ENCODE measurements around the gene RAD17.
"Not testable (repeated sequence)": the region's sequence is repeated elsewhere in the genome, so short reads cannot be mapped to it uniquely, and the experiment has no call there.

RAD17 gene

DNA sequence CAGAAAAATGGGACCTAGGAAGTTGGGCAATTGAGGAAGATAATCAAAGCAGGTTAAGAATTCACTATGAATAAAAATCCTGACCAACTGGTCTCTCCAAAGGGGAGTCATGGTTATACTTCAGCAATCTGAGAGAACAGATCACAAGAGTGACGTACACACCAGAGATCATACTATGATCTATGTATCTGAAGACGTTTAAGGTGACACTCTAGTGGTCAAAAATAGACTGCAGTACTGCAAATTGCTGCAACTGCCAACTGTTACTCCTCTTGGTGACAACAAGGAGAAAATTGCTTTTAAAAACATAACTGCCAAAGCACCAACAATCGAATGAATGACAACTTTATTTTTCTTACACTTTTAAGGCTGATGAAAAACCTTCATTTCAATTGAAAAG is 5.2 kb upstream of the RAD17 start:
- H3K4me1 Mint-ChIP-seq (ENCODE audit: low read depth) = peaks cover 25% of the 10 kb centered on the region
- no peaks in the 10 kb centered on the region for H3K9me3 Mint-ChIP-seq
- H3K27ac Mint-ChIP-seq = peak overlapping the region; percentile 36
- no peak overlapping the region for H3K4me3 Mint-ChIP-seq
- DNase-seq (ENCODE audit: low spot score) = no peak
- H3K27me3 Mint-ChIP-seq (ENCODE audit: low read depth) = no peaks in the 10 kb centered on the region
- peaks cover 43% of the 10 kb centered on the region for H3K36me3 Mint-ChIP-seq (ENCODE audit: low read depth)

DNA sequence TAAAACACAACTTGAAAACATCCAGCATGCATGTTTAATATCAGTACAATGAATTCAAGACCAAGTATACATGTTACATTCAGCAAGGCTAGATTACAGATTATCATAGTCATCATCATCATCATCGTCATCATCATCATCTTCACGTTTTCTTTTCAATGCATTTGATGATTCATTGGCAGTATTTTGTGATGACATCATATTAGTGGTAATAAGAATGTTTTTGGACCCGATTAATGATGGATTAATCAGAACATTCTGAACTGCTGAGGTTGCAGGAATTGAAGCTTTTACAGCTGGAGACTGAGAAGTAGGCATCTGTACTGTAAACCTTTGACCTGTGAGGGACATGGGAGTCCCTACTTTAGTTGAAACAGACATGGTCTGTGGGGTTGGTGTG is 4.8 kb upstream of the RAD17 start:
- H3K9me3 Mint-ChIP-seq = no peaks in the 10 kb centered on the region
- H3K4me3 Mint-ChIP-seq = no peak overlapping the region
- peaks cover 25% of the 10 kb centered on the region for H3K4me1 Mint-ChIP-seq (ENCODE audit: low read depth)

DNA sequence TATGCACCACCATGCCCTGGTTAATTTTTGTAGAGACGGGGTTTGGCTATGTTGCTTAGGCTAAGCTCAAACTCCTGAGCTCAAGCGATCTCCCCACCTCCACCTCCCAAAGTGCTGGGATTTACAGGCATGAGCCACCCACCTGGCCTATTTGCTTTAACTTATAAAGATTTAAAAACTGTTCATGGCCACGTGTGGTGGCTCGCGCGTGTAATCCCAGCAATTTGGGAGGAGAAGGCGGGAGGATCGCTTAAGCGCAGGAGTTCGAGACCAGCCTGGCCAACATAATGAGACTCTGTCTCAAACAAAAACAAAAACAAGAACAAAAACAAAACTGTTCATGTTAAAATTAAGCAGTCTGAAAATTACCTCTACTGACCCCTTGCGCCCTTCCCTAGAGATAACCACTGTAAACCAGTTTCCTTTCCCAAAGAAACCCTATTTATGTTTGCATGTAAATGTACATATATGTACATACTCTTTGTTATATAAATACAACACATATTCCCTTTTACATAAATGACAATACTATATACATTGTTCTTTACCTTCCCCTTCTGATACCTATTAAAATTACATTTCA is 1.8 kb upstream of the RAD17 start:
- no peaks in the 10 kb centered on the region for H3K27me3 Mint-ChIP-seq (ENCODE audit: low read depth)
- H3K4me1 Mint-ChIP-seq (ENCODE audit: low read depth) = peaks cover 30% of the 10 kb centered on the region
- H3K27ac Mint-ChIP-seq = peak overlapping the region; percentile 97

More for the DNA sequence above, 4.8 kb upstream of the RAD17 start:
- H3K27ac Mint-ChIP-seq = no peak overlapping the region
- no peak for DNase-seq (ENCODE audit: low spot score)
- peaks cover 43% of the 10 kb centered on the region for H3K36me3 Mint-ChIP-seq (ENCODE audit: low read depth)
- H3K27me3 Mint-ChIP-seq (ENCODE audit: low read depth) = no peaks in the 10 kb centered on the region

DNA sequence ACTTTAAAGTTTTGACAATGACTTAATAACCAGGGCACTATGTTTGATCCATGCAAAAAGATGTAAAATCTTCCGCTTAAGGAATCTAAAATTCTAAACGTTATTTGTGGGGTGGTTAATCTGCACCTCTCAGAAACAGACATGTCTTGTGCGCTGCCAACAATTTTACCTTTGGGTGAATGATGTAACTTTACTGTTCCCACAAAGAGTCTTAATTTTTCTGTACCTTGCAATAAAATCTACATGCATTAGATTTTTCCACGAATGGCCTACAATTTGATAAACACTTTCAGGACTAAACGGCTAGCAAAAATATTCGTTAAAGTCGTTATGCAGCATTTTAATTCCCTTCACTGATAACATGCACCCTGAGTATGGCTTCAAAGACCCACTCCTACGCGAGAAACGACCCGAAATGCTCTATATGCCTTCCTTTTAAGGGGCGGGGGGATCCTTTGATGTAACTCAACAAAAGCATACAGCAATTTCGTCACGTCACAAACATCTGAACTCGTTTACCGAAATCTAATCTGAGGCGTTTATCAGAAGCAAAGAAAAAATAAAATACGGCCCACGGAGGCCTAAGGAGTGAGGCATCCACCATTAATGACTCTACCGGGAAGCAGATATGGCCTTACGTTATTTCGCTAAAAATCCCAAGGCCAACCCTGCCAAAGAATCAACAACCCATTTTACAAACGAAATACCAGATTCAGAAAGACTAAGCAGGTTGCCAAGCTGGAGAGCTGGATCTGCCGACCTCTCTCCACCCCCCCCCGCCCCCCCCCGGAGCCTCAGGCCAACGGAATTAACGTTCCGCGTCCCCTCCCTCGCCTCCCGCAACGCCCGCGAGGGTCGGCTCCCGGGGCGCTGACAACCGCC is 919 bp upstream of the RAD17 start:
- DNase-seq (ENCODE audit: low spot score) = peak; percentile 16
- H3K4me3 Mint-ChIP-seq = peak overlapping the region; percentile 93
- peaks cover 36% of the 10 kb centered on the region for H3K36me3 Mint-ChIP-seq (ENCODE audit: low read depth)
- peaks cover 32% of the 10 kb centered on the region for H3K4me1 Mint-ChIP-seq (ENCODE audit: low read depth)
- H3K27me3 Mint-ChIP-seq (ENCODE audit: low read depth) = no peaks in the 10 kb centered on the region
- H3K9me3 Mint-ChIP-seq = no peaks in the 10 kb centered on the region
- peak overlapping the region; percentile 97 for H3K27ac Mint-ChIP-seq

More for the DNA sequence above, 1.8 kb upstream of the RAD17 start:
- Mint-ChIP-seq H3K4me3 (peak overlapping the region; percentile 93), H3K9me3 (no peaks in the 10 kb centered on the region), H3K36me3 (ENCODE audit: low read depth) (peaks cover 40% of the 10 kb centered on the region)
- no peak for DNase-seq (ENCODE audit: low spot score)

DNA sequence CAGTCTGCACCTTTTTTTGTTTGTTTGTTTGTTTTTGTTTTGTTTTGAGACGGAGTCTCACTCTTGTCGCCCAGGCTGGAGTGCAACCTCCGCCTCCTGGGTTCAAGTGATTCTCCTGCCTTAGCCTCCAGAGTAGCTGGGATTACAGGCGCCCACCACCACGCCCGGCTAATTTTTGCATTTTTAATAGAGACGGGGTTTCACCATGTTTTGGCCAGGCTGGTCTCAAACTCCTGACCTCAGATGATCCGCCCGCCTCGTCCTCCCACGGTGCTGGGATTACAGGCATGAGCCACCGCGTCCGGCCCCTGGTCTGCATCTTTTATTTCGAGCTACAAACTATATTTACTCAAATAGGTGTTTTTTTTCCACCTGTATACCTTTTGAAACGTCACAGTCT is 717 bp downstream of the RAD17 start:
- Mint-ChIP-seq H3K4me3 (peak overlapping the region; percentile 91), H3K27ac (peak overlapping the region; percentile 98), H3K4me1 (ENCODE audit: low read depth) (peaks cover 28% of the 10 kb centered on the region), H3K36me3 (ENCODE audit: low read depth) (peaks cover 25% of the 10 kb centered on the region)
- not testable (repeated sequence) for H3K27me3 Mint-ChIP-seq (ENCODE audit: low read depth); H3K9me3 Mint-ChIP-seq
- peak; percentile 15 for DNase-seq (ENCODE audit: low spot score)

DNA sequence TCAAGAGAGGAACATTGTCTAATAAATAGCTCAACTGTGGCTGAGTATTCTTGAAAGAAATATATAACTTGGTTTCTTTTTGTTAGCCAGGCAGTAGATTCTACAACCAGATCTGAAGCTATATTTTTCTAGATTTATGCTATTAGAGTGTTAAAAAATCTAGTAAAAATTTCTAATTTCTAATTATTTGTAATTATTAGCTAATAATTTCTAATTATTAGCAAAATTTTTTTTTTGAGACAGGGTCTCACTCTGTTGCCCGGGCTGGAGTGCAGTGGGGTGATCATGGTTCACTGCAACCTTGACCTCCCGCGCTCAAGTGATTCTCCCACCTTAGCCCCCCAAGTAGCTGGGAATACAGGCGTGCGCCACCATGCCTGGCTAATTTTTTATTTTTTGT is 2.8 kb downstream of the RAD17 start:
- H3K4me3 Mint-ChIP-seq = no peak overlapping the region
- no peaks in the 10 kb centered on the region for H3K9me3 Mint-ChIP-seq
- H3K4me1 Mint-ChIP-seq (ENCODE audit: low read depth) = peaks cover 22% of the 10 kb centered on the region
- no peaks in the 10 kb centered on the region for H3K27me3 Mint-ChIP-seq (ENCODE audit: low read depth)
- peaks cover 19% of the 10 kb centered on the region for H3K36me3 Mint-ChIP-seq (ENCODE audit: low read depth)
- DNase-seq (ENCODE audit: low spot score) = no peak
- H3K27ac Mint-ChIP-seq = peak overlapping the region; percentile 31

DNA sequence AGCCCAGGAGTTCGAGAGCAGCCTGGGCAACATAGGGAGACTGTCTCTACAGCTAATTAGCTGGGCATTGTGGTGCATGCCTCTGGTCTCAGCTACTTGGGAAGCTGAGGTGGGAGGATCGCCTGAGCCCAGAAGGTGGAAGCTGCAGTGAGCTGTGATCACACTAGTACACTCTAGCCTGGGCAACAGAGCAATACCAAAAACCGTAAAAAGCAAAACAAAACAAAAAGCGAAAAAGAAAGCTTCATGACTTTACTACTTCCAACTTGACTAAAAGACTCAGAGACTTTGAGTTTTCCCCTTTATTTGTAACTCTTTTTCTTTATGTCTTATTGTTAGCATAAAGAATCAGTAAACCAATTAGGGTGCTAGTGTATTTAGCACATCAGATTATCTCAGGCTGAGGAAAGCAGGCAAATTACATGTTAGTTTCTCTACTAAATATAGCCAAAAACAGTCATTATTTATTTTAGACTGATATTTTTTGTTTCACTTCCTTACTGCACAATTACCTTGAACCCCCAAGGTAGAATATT is 5.4 kb downstream of the RAD17 start:
- DNase-seq (ENCODE audit: low spot score) = no peak
- Mint-ChIP-seq H3K4me3 (no peak overlapping the region), H3K27ac (peak overlapping the region; percentile 20), H3K4me1 (ENCODE audit: low read depth) (peaks cover 14% of the 10 kb centered on the region), H3K36me3 (ENCODE audit: low read depth) (peaks cover 12% of the 10 kb centered on the region), H3K9me3 (no peaks in the 10 kb centered on the region), H3K27me3 (ENCODE audit: low read depth) (no peaks in the 10 kb centered on the region)

DNA sequence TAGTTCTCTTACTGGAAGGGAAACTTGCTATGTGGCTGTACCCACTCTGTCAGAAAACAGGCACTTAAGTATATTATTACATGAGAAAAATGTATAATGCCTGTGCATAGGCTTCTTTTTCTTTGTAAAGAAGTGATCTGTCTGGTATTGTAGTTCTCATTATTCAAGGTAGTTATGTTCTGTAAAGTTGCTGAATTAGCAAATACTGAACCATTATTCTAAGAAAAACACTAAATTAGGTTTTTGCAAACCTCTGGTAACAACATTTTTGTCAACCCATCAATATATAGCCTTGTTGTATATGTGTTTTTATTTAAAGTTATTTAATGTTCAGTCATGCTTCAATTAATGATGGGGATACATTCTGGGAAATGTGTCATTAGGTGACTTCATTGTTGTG is 8.8 kb downstream of the RAD17 start:
- DNase-seq (ENCODE audit: low spot score) = no peak
- Mint-ChIP-seq H3K4me3 (no peak overlapping the region), H3K4me1 (ENCODE audit: low read depth) (no peaks in the 10 kb centered on the region), H3K36me3 (ENCODE audit: low read depth) (peaks cover 17% of the 10 kb centered on the region), H3K27ac (no peak overlapping the region), H3K9me3 (no peaks in the 10 kb centered on the region), H3K27me3 (ENCODE audit: low read depth) (no peaks in the 10 kb centered on the region)

DNA sequence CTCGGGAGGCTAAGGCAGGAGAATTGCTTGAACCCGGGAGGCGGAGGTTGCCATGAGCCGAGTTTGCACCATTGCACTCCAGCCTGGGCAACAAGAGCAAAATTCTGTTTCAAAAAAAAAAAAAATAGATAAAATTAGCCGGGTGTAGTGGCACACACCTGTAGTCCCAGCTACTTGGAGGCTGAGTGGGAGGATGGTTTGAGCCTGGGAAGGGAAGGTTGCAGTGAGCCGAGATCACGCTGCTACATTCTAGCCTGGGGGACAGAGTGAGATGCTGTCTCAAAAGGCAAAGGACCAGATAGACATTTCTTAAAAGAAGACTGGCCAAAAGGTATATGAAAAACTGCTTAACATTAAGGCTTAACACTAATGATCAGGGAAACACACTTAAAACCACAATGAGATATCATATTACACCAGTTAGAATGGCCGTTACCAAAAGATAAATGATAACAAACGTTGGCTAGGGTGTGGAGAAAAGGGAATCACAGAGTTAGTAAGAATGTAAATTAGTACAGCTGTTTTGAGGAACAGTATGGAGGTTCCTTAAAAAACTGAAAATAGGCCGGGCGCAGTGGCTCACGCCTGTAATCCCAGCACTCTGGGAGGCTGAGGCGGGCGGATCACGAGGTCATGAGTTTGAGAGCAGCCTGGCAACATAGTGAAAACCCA is 35.2 kb downstream of the RAD17 start:
- no peak for DNase-seq (ENCODE audit: low spot score)
- Mint-ChIP-seq H3K9me3 (no peaks in the 10 kb centered on the region), H3K36me3 (ENCODE audit: low read depth) (peaks cover 39% of the 10 kb centered on the region), H3K4me3 (no peak overlapping the region), H3K27me3 (ENCODE audit: low read depth) (no peaks in the 10 kb centered on the region), H3K27ac (no peak overlapping the region), H3K4me1 (ENCODE audit: low read depth) (no peaks in the 10 kb centered on the region)

DNA sequence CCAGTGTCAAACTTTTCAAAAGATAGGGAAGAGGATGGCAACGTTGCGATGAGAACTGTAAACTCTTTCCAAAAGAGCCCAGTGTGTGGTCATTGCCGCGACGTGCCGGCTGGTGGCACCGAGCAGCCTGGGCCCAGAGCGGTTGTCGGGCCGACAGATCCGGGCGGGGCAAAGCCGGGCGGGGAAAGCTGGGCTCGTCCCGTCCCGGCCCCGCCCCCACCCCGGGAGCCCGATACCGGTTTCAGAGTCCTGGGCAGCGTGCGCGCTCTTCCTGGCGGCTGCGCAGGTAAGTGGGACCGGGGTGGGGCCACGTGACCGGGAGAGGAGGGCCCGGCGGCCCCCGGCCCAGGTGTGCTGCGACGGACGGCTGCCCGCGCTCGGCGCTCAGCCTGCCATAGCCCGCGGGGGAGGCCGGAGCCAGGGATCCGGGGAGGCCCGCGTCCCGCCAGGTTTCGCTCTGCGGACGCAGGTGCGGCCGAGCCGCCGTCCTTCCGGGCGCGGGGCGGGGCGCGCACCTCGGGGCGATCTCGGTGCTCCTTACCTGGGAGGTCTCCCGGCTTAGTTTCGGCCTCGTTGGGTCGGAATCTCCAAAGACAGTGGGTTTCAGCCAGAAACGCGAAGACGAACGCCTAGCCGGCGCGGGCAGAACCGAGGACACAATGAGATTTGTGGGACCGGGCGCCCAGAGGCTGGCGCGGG is 45.4 kb downstream of the RAD17 start, which contains the start of gene MARVELD2:
Gene MARVELD2 (plus strand): TSS at position 232 of the 699 bp plus-strand sequence. CDS start 4,270 bp downstream, outside the sequence.
- DNase-seq (ENCODE audit: low spot score) = peak; percentile 9
- H3K27ac Mint-ChIP-seq = peak within 1 kb of the TSS; percentile 12

DNA sequence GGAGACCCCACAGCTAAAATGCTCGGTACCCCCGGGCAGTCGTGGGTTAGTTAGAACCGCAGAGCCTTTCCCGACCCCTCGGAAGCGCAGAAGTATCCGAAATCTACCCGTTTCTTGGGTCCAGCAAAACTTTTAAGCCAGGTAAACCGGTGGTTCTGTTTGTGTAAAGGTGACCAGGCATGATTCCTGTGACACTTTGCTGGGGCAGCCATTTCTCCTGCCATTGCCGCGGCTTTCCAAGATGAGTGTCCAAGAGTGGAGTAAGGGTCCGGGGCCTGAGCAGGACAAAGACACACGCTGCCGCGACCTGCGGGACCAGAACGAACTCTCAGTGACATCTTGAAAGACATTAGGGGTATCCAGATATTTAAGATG is 46.0 kb downstream of the RAD17 start:
- H3K27ac Mint-ChIP-seq = no peak overlapping the region
- H3K27me3 Mint-ChIP-seq (ENCODE audit: low read depth) = peaks cover 4% of the 10 kb centered on the region
- DNase-seq (ENCODE audit: low spot score) = no peak
- peak overlapping the region; percentile 43 for H3K4me3 Mint-ChIP-seq
- no peaks in the 10 kb centered on the region for H3K9me3 Mint-ChIP-seq
- no peaks in the 10 kb centered on the region for H3K4me1 Mint-ChIP-seq (ENCODE audit: low read depth)
- H3K36me3 Mint-ChIP-seq (ENCODE audit: low read depth) = peaks cover 12% of the 10 kb centered on the region

More for the DNA sequence above, 45.4 kb downstream of the RAD17 start, which contains the start of gene MARVELD2:
- Mint-ChIP-seq H3K4me1 (ENCODE audit: low read depth) (no peaks in the 10 kb centered on the region), H3K36me3 (ENCODE audit: low read depth) (peaks cover 15% of the 10 kb centered on the region), H3K4me3 (peak within 1 kb of the TSS; percentile 43), H3K27me3 (ENCODE audit: low read depth) (peaks cover 4% of the 10 kb centered on the region), H3K9me3 (no peaks in the 10 kb centered on the region)

DNA sequence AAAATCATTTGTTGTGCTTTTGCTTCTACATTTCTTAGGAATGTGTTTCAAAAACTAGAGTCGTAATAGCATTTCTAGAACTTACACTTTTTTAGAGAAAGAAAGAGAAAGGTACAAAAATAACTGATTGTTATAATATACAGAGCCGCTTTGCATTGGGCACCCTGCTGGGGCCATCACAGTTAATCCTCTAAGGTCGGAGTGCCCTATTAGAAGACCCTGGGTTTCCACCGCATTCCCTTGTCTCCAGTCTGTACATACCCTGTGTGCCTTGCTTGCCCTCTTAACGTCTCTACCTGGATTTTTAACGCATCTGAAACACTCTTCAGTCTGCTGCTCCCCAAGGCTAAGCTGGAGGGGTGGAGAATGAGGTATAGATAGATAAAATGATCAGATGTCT is 46.6 kb downstream of the RAD17 start:
- Mint-ChIP-seq H3K27me3 (ENCODE audit: low read depth) (peaks cover 4% of the 10 kb centered on the region), H3K4me1 (ENCODE audit: low read depth) (no peaks in the 10 kb centered on the region), H3K27ac (no peak overlapping the region), H3K4me3 (no peak overlapping the region), H3K9me3 (no peaks in the 10 kb centered on the region), H3K36me3 (ENCODE audit: low read depth) (peaks cover 12% of the 10 kb centered on the region)
- no peak for DNase-seq (ENCODE audit: low spot score)

DNA sequence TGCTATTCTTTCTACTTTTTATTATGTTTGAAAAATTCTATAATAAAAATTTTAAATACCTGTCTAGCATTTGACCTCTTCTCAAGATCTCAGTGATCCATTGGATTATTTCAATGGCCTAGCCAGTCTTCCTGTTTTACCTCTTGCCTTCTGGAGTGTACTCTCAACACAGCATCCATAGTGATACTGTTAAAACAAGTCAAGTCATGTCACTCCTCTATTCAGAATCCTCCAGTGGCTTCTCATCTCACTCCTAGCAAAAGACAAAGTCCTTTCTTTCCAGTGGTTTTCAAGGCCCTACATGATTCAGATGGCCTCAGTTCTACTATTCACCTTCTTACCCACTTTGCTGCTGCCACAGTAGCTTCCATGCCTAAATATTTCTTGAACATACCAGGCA is 47.1 kb downstream of the RAD17 start:
- Mint-ChIP-seq H3K36me3 (ENCODE audit: low read depth) (peaks cover 8% of the 10 kb centered on the region), H3K4me3 (no peak overlapping the region), H3K27ac (no peak overlapping the region), H3K9me3 (no peaks in the 10 kb centered on the region), H3K27me3 (ENCODE audit: low read depth) (peaks cover 4% of the 10 kb centered on the region), H3K4me1 (ENCODE audit: low read depth) (no peaks in the 10 kb centered on the region)
- no peak for DNase-seq (ENCODE audit: low spot score)

Measured in T-helper 2 cell treated with Interferon-gamma antibody and Interleukin-4, amounts not matched to agents 5 μg/mL and 100 μg/mL, for 36 hours (primary cell).